Psoas muscle (tissue), 8 donors: Measurements from ENCODE around the gene RUBCN. TPM values are rescaled to one million over a fixed set of nuclear protein-coding genes. Genes with fewer than 3 reads are reported as not detected.

Source experiments
- ATAC-seq, 4 donors: fragments of 200-7000 bp; cut with Tn5 transposase; one replicate each; pipeline ENCODE4 v1.9.1; 2020; ENCODE audit warnings: moderate library complexity in 3 of 4, mild to moderate bottlenecking in 2 of 4
- DNase-seq, 2 donors: peaks; one replicate each; pipeline ENCODE4 v3.0.0-alpha.2; 2020
- H3K27ac ChIP-seq: fragments of 200-600 bp; one replicate; pipeline ENCODE4 v1.8.0; 2022
- H3K27me3 ChIP-seq, 3 donors: fragments of 200-600 bp in 1 of 3; one replicate each; pipeline versions ENCODE4 v1.6.1 to v1.8.0; 2013 to 2022; ENCODE audit warnings: low read length in 2 of 3, mild to moderate bottlenecking in 2 of 3, moderate library complexity in 1 of 3; ENCODE audit not compliant: insufficient read depth in 3 of 3
- H3K36me3 ChIP-seq, 2 donors: fragments of 200-600 bp in 1 of 2; one replicate each; pipeline versions ENCODE4 v1.6.1 to v1.8.0; 2013 to 2022; ENCODE audit warnings: low read depth in 1 of 2, mild to moderate bottlenecking in 1 of 2, moderate library complexity in 1 of 2; ENCODE audit not compliant: insufficient read depth in 1 of 2
- H3K4me1 ChIP-seq: fragments of 200-600 bp; one replicate; pipeline ENCODE4 v1.8.0; 2022
- H3K4me3 ChIP-seq: fragments of 200-600 bp; one replicate; pipeline ENCODE4 v1.8.0; 2022; ENCODE audit warnings: mild to moderate bottlenecking
- H3K9me3 ChIP-seq: fragments of 200-600 bp; one replicate; pipeline ENCODE4 v1.8.0; 2022
- CTCF ChIP-seq: fragments of 200-600 bp; IDR thresholded peaks from one replicate; pipeline ENCODE4 v1.8.0; 2022; ENCODE audit warnings: antibody characterized with exemption
- WGBS, 3 donors: extraction: QIAGEN DNeasy Blood & Tissue Kit; methylation state at CpG; one replicate each; pipeline versions ENCODE4 v1.1.6 to v1.1.7; 2013; 5-methylcytosine and 5-hydroxymethylcytosine counted together
- intact Hi-C, 2 donors: fragments of 100-400 bp; cut with DNase I; formaldehyde crosslinking; loops; one replicate each; pipeline versions ENCODE4 v1.11.0 to v1.14.2; 2022
- polyA plus RNA-seq, 3 donors: library from polyadenylated mRNA; stranded (reverse); fragments of 200-250 nt; gene quantifications; one replicate each; pipeline ENCODE4 v1.2.3, GENCODE V29; 2013
- total RNA-seq, 4 donors: library from RNA; stranded (reverse); fragmentation: NEBNext Ultra II Directional in 2 of 4; extraction: Animal tissue kit (Norgen Biotek cat#: 25700) in 2 of 4; gene quantifications; one replicate each; pipeline versions ENCODE4 v1.2.1 to v1.2.4, GENCODE V29; 2021 to 2023
- donor health status: healthy with polysubstance abuse.
- donor health status: DM: no; HTN: no; CAD: no; lungs with moderate emphysema.
- donor health status: Bipolar disorder and iron deficiency.
- donor health status: healthy.
- donor health status: DM: yes; HTN: yes; CAD: no.
- donor health status: DM: no; HTN: no; CAD: no.
- donor health status: DM: no; HTN: no; CAD: no.
- donor health status: DM: yes; HTN: yes; CAD: no.

The RUBCN gene
- total and polyA plus RNA-seq, 7 donors = 5.0 to 29.1 (median 21.9) TPM

GRCh38 chr3:197700095-197700494 is 36.6 kb downstream of the RUBCN start:
- no peaks in the 10 kb centered on the region for H3K9me3 ChIP-seq
- no peak for ATAC-seq
- peaks cover 4 to 99% of the 10 kb centered on the region in 2 donors for H3K36me3 ChIP-seq
- 95 to 96% (median 96%) methylated on average over 9 of the region's 9 CpGs for WGBS, 3 donors
- intact Hi-C loops = no loop called here
- no peak overlapping the region for H3K4me3 ChIP-seq
- H3K4me1 ChIP-seq = no peaks in the 10 kb centered on the region
- DNase-seq = no peak
- no peak for TF ChIP-seq CTCF
- no peaks in the 10 kb centered on the region for H3K27me3 ChIP-seq
- H3K27ac ChIP-seq = no peak overlapping the region

GRCh38 chr3:197697355-197697754 is 39.3 kb downstream of the RUBCN start:
- 96 to 98% (median 98%) methylated on average over 6 of the region's 6 CpGs for WGBS, 3 donors
- intact Hi-C loops = no loop called here
- H3K27me3 ChIP-seq = no peaks in the 10 kb centered on the region
- H3K36me3 ChIP-seq = peaks cover 4 to 100% of the 10 kb centered on the region in 2 donors
- ATAC-seq (no peak), DNase-seq (no peak)
- TF ChIP-seq CTCF = no peak
- H3K4me1 ChIP-seq = no peaks in the 10 kb centered on the region
- no peaks in the 10 kb centered on the region for H3K9me3 ChIP-seq
- H3K4me3 ChIP-seq = no peak overlapping the region
- no peak overlapping the region for H3K27ac ChIP-seq

- DNase-seq (no peak), ATAC-seq (no peak)
- H3K9me3 ChIP-seq = no peaks in the 10 kb centered on the region
- intact Hi-C loops = no loop called here
- TF ChIP-seq CTCF = no peak
- peaks cover 3 to 99% of the 10 kb centered on the region in 2 donors for H3K36me3 ChIP-seq
- 93 to 96% (median 95%) methylated on average over 7 of the region's 7 CpGs for WGBS, 3 donors
- no peak overlapping the region for H3K4me3 ChIP-seq
- no peaks in the 10 kb centered on the region for H3K27me3 ChIP-seq
- no peak overlapping the region for H3K27ac ChIP-seq
- H3K4me1 ChIP-seq = no peaks in the 10 kb centered on the region
Measured at GRCh38 chr3:197694251-197694650, 42.5 kb downstream of the RUBCN start.

GRCh38 chr3:197692641-197693040 is 44.1 kb downstream of the RUBCN start:
- Histone ChIP-seq H3K27ac (no peak overlapping the region), H3K4me1 (no peaks in the 10 kb centered on the region), H3K9me3 (no peaks in the 10 kb centered on the region), H3K4me3 (no peak overlapping the region), H3K36me3 (peaks cover 3 to 99% of the 10 kb centered on the region in 2 donors), H3K27me3 (no peaks in the 10 kb centered on the region)
- TF ChIP-seq CTCF = no peak
- intact Hi-C loops = no loop called here
- WGBS, 3 donors = 68 to 73% (median 72%) methylated on average over 4 of the region's 4 CpGs
- ATAC-seq (no peak), DNase-seq (no peak)

- ATAC-seq = no peak
- intact Hi-C loops = no loop called here
- Histone ChIP-seq H3K9me3 (no peaks in the 10 kb centered on the region), H3K4me1 (no peaks in the 10 kb centered on the region), H3K36me3 (peaks cover 3 to 97% of the 10 kb centered on the region in 2 donors), H3K27me3 (no peaks in the 10 kb centered on the region), H3K27ac (no peak overlapping the region), H3K4me3 (no peak overlapping the region)
- WGBS, 3 donors = 93 to 98% (median 96%) methylated on average over 6 of the region's 6 CpGs
- no peak for TF ChIP-seq CTCF
- DNase-seq = no peak
Measured at GRCh38 chr3:197690754-197691153, 46.0 kb downstream of the RUBCN start.
